Sigmoid colon (tissue), 4 donors: ENCODE data around the gene MAST4.

Experiments used
- CTCF ChIP-seq, 4 experiments: fragments of 450-650 bp in 3 of 4; fragments of 200-600 bp in 1 of 4; IDR thresholded peaks; one replicate each; pipeline ENCODE4 v1.5.1; 2016 to 2019; ENCODE audit warnings: antibody characterized with exemption in 4 of 4, mild to moderate bottlenecking in 3 of 4, moderate library complexity in 2 of 4
- EP300 ChIP-seq, 4 donors: sonication (generic); formaldehyde crosslinking; IDR thresholded peaks; one replicate each; pipeline ENCODE4 v1.6.1; 2017; ENCODE audit warnings: antibody characterized with exemption in 4 of 4
- POLR2A ChIP-seq, 2 donors: fragments of 450-650 bp; IDR thresholded peaks; one replicate each; pipeline ENCODE4 v1.6.1; 2016; ENCODE audit warnings: antibody characterized with exemption in 2 of 2, mild to moderate bottlenecking in 2 of 2, moderate library complexity in 2 of 2
- POLR2AphosphoS5 ChIP-seq, 4 donors: sonication (generic); formaldehyde crosslinking; IDR thresholded peaks; one replicate each; pipeline ENCODE4 v1.6.1; 2017; ENCODE audit warnings: antibody characterized with exemption in 4 of 4

DNA sequence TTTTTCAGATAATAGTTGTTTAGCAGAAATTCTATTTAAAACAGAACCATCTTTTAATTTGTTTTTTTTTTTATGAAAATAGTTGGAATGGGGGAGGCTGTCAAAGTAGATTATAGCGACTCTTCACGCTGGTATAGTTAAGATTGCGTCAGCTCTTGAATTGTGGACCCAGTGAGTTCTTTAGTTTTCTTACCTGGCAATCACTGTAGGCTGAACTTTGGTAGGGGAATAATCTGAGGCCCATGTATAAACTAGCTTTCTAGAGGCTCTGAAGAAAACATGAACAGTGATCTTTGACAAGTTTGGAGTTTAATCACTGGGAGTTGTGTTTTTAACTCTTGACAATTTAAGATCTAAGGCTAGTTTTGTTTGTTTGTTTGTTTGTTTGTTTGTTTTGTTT, 519.6 kb downstream of the MAST4 start:
- TF ChIP-seq CTCF (IDR thresholded peaks at IDR 0.05) (no peak), POLR2A (IDR thresholded peaks at IDR 0.05) (no peak), POLR2AphosphoS5 (IDR thresholded peaks at IDR 0.05) (no peak), EP300 (IDR thresholded peaks at IDR 0.05) (no peak)
